H1 (cell line): ENCODE results near the gene BLOC1S1.

Source experiments
- CTCF ChIP-seq, 3 experiments: IDR thresholded peaks; 1 replicate in 2 of 3; 2 replicates in 1 of 3; pipeline versions ENCODE4 v1.5.1 to v1.6.1; 2011; ENCODE audit warnings: low read length in 3 of 3, mild to moderate bottlenecking in 3 of 3, inconsistent platforms in 2 of 3, low read depth in 1 of 3, moderate library complexity in 1 of 3; ENCODE audit not compliant: insufficient read depth in 1 of 3; ENCODE audit errors: control extremely low read depth in 1 of 3
- MAFK ChIP-seq: IDR thresholded peaks from 2 replicates; pipeline ENCODE4 v1.6.1; 2012; ENCODE audit warnings: low read depth, mild to moderate bottlenecking, improper control_type of control experiment, low read length
- TAF1 ChIP-seq: IDR thresholded peaks from 2 replicates; pipeline ENCODE4 v1.6.1; 2011; ENCODE audit warnings: mild to moderate bottlenecking, low read depth, low read length
- TEAD4 ChIP-seq: IDR thresholded peaks from 2 replicates; pipeline ENCODE4 v1.6.1; 2012; ENCODE audit warnings: low read depth, low read length, inconsistent platforms, mixed read lengths

GRCh38 chr12:55719371-55719770 is 3.5 kb downstream of the BLOC1S1 start:
- TF ChIP-seq CTCF (IDR thresholded peaks at IDR 0.05; ENCODE audit: control extremely low read depth in 1 of 3, insufficient read depth in 1 of 3, low read depth in 1 of 3, low read length in 3 of 3) (no peak), TAF1 (no peak), MAFK (no peak), TEAD4 (no peak)
